T-helper 1 cell treated with Interleukin-12 subunit alpha and Interleukin-12 subunit beta and Interleukin-4 antibody, amounts not matched to agents 30 μg/mL and 1 μg/mL, for 36 hours (primary cell): ENCODE results near the gene ABR.
"Not testable (repeated sequence)": the region's sequence is repeated elsewhere in the genome, so short reads cannot be mapped to it uniquely, and the experiment has no call there.

Experiments
- H3K27ac Mint-ChIP-seq: one replicate; pipeline ENCODE4 v1.8.0; 2021; ENCODE audit warnings: mild to moderate bottlenecking, mixed read lengths
- H3K27me3 Mint-ChIP-seq: one replicate; pipeline ENCODE4 v1.8.0; 2021; ENCODE audit warnings: low read depth, mixed read lengths
- H3K36me3 Mint-ChIP-seq: one replicate; pipeline ENCODE4 v1.8.0; 2021; ENCODE audit warnings: low read depth, mixed read lengths
- H3K4me1 Mint-ChIP-seq: one replicate; pipeline ENCODE4 v1.8.0; 2021; ENCODE audit warnings: low read depth, mixed read lengths
- H3K4me3 Mint-ChIP-seq: one replicate; pipeline ENCODE4 v1.8.0; 2021; ENCODE audit warnings: mild to moderate bottlenecking, moderate library complexity, mixed read lengths
- H3K9me3 Mint-ChIP-seq: one replicate; pipeline ENCODE4 v1.8.0; 2021; ENCODE audit warnings: mixed read lengths

The ABR gene

GRCh38 chr17:1047177-1047878 is 132.5 kb downstream of the ABR start:
- no peak overlapping the region for H3K4me3 Mint-ChIP-seq
- H3K27me3 Mint-ChIP-seq = no peaks in the 10 kb centered on the region
- no peaks in the 10 kb centered on the region for H3K9me3 Mint-ChIP-seq
- H3K36me3 Mint-ChIP-seq = peaks cover 23% of the 10 kb centered on the region
- peaks cover 4% of the 10 kb centered on the region for H3K4me1 Mint-ChIP-seq
- H3K27ac Mint-ChIP-seq = no peak overlapping the region

- Mint-ChIP-seq H3K27ac (no peak overlapping the region), H3K9me3 (no peaks in the 10 kb centered on the region), H3K4me1 (peaks cover 4% of the 10 kb centered on the region), H3K4me3 (no peak overlapping the region), H3K36me3 (peaks cover 23% of the 10 kb centered on the region), H3K27me3 (no peaks in the 10 kb centered on the region)
Measured at GRCh38 chr17:1045456-1045855, 134.3 kb downstream of the ABR start.

GRCh38 chr17:1044387-1045009 is 135.3 kb downstream of the ABR start:
- H3K9me3 Mint-ChIP-seq, H3K27me3 Mint-ChIP-seq, H3K4me1 Mint-ChIP-seq, H3K4me3 Mint-ChIP-seq, H3K27ac Mint-ChIP-seq: not testable (repeated sequence)
- peaks cover 22% of the 10 kb centered on the region for H3K36me3 Mint-ChIP-seq

GRCh38 chr17:1043601-1044251 is 136.1 kb downstream of the ABR start:
- Mint-ChIP-seq H3K4me1 (peaks cover 4% of the 10 kb centered on the region), H3K36me3 (peaks cover 17% of the 10 kb centered on the region), H3K27ac (no peak overlapping the region)

GRCh38 chr17:1042486-1042885 is 137.3 kb downstream of the ABR start:
- Mint-ChIP-seq H3K4me3 (no peak overlapping the region), H3K27ac (no peak overlapping the region), H3K4me1 (peaks cover 4% of the 10 kb centered on the region), H3K36me3 (peaks cover 17% of the 10 kb centered on the region), H3K9me3 (no peaks in the 10 kb centered on the region), H3K27me3 (no peaks in the 10 kb centered on the region)

More at GRCh38 chr17:1043601-1044251, 136.1 kb downstream of the ABR start:
- Mint-ChIP-seq H3K4me3 (no peak overlapping the region), H3K9me3 (no peaks in the 10 kb centered on the region), H3K27me3 (no peaks in the 10 kb centered on the region)

GRCh38 chr17:1041746-1042145 is 138.0 kb downstream of the ABR start:
- H3K27ac Mint-ChIP-seq = no peak overlapping the region
- H3K4me1 Mint-ChIP-seq = peaks cover 4% of the 10 kb centered on the region
- H3K9me3 Mint-ChIP-seq = no peaks in the 10 kb centered on the region
- no peaks in the 10 kb centered on the region for H3K27me3 Mint-ChIP-seq
- peaks cover 17% of the 10 kb centered on the region for H3K36me3 Mint-ChIP-seq
- no peak overlapping the region for H3K4me3 Mint-ChIP-seq

GRCh38 chr17:1040216-1040600 is 139.6 kb downstream of the ABR start:
- peaks cover 11% of the 10 kb centered on the region for H3K36me3 Mint-ChIP-seq
- H3K4me1 Mint-ChIP-seq = peaks cover 4% of the 10 kb centered on the region
- no peak overlapping the region for H3K27ac Mint-ChIP-seq
- no peaks in the 10 kb centered on the region for H3K9me3 Mint-ChIP-seq
- H3K27me3 Mint-ChIP-seq = no peaks in the 10 kb centered on the region
- no peak overlapping the region for H3K4me3 Mint-ChIP-seq

- Mint-ChIP-seq H3K36me3 (peaks cover 9% of the 10 kb centered on the region), H3K27ac (no peak overlapping the region), H3K9me3 (no peaks in the 10 kb centered on the region), H3K4me3 (no peak overlapping the region), H3K27me3 (no peaks in the 10 kb centered on the region), H3K4me1 (peaks cover 1% of the 10 kb centered on the region)
Measured at GRCh38 chr17:1039511-1040215, 140.1 kb downstream of the ABR start.

- Mint-ChIP-seq H3K36me3 (peaks cover 7% of the 10 kb centered on the region), H3K9me3 (no peaks in the 10 kb centered on the region), H3K4me1 (no peaks in the 10 kb centered on the region), H3K4me3 (no peak overlapping the region), H3K27ac (no peak overlapping the region), H3K27me3 (no peaks in the 10 kb centered on the region)
Measured at GRCh38 chr17:1039123-1039507, 140.7 kb downstream of the ABR start.

- Mint-ChIP-seq H3K4me3 (no peak overlapping the region), H3K27me3 (no peaks in the 10 kb centered on the region), H3K27ac (no peak overlapping the region), H3K36me3 (peaks cover 7% of the 10 kb centered on the region), H3K9me3 (no peaks in the 10 kb centered on the region), H3K4me1 (no peaks in the 10 kb centered on the region)
Measured at GRCh38 chr17:1038459-1039122, 141.2 kb downstream of the ABR start.

GRCh38 chr17:1037238-1037879 is 142.4 kb downstream of the ABR start:
- no peak overlapping the region for H3K27ac Mint-ChIP-seq
- no peaks in the 10 kb centered on the region for H3K4me1 Mint-ChIP-seq
- no peaks in the 10 kb centered on the region for H3K9me3 Mint-ChIP-seq

GRCh38 chr17:1036845-1037237 is 142.9 kb downstream of the ABR start:
- Mint-ChIP-seq H3K4me1 (no peaks in the 10 kb centered on the region), H3K9me3 (no peaks in the 10 kb centered on the region), H3K36me3 (no peaks in the 10 kb centered on the region), H3K4me3 (no peak overlapping the region), H3K27ac (no peak overlapping the region), H3K27me3 (no peaks in the 10 kb centered on the region)

More at GRCh38 chr17:1037238-1037879, 142.4 kb downstream of the ABR start:
- H3K4me3 Mint-ChIP-seq = no peak overlapping the region
- H3K27me3 Mint-ChIP-seq = no peaks in the 10 kb centered on the region
- H3K36me3 Mint-ChIP-seq = peaks cover under 1% of the 10 kb centered on the region

- Mint-ChIP-seq H3K36me3 (no peaks in the 10 kb centered on the region), H3K4me1 (no peaks in the 10 kb centered on the region), H3K9me3 (no peaks in the 10 kb centered on the region), H3K4me3 (no peak overlapping the region), H3K27me3 (no peaks in the 10 kb centered on the region), H3K27ac (no peak overlapping the region)
Measured at GRCh38 chr17:1036171-1036844, 143.5 kb downstream of the ABR start.
